Endodermal cell (in vitro differentiated cells): ENCODE results near the gene AGBL1. TPM values are rescaled to one million over a fixed set of nuclear protein-coding genes. Genes with fewer than 3 reads are reported as not detected.

ENCODE experiments used
- DNase-seq: peaks from one replicate; pipeline ENCODE4 v3.0.0-alpha.2; 2017
- H3K27ac ChIP-seq: 2 replicates; pipeline ENCODE4 v1.5.1; 2013; ENCODE audit warnings: mild to moderate bottlenecking, low read depth, low read length, moderate library complexity
- H3K27me3 ChIP-seq: 2 replicates; pipeline ENCODE4 v1.6.1; 2013; ENCODE audit warnings: mild to moderate bottlenecking, low read length, moderate library complexity; ENCODE audit not compliant: insufficient read depth, control insufficient read depth, poor library complexity, severe bottlenecking
- H3K36me3 ChIP-seq: 2 replicates; pipeline ENCODE4 v1.7.0; 2013; ENCODE audit warnings: mild to moderate bottlenecking, low read length, moderate library complexity; ENCODE audit not compliant: control insufficient read depth, insufficient read depth
- H3K4me1 ChIP-seq: one replicate; pipeline ENCODE4 v1.7.0; 2013; ENCODE audit warnings: low read length; ENCODE audit not compliant: control insufficient read depth, insufficient read depth
- H3K4me3 ChIP-seq: 2 replicates; pipeline ENCODE4 v1.5.1; 2013; ENCODE audit warnings: mild to moderate bottlenecking, low read length, moderate library complexity
- H3K9ac ChIP-seq: 2 replicates; pipeline ENCODE4 v1.6.1; 2013; ENCODE audit warnings: mild to moderate bottlenecking, low read length, moderate library complexity; ENCODE audit not compliant: poor library complexity, severe bottlenecking; ENCODE audit errors: extremely low read depth
- H3K9me3 ChIP-seq: 2 replicates; pipeline ENCODE4 v1.6.1; 2013; ENCODE audit warnings: mild to moderate bottlenecking, low read length, moderate library complexity; ENCODE audit not compliant: control insufficient read depth
- H3K27ac Mint-ChIP-seq: 2 replicates; pipeline ENCODE4 v1.8.0; 2020; ENCODE audit warnings: mixed read lengths
- H3K27me3 Mint-ChIP-seq: 2 replicates; pipeline ENCODE4 v1.8.0; 2021; ENCODE audit warnings: mild to moderate bottlenecking, mixed read lengths; ENCODE audit not compliant: insufficient read depth
- H3K36me3 Mint-ChIP-seq: 2 replicates; pipeline ENCODE4 v1.8.0; 2020; ENCODE audit warnings: low read depth, mixed read lengths
- H3K4me1 Mint-ChIP-seq: 2 replicates; pipeline ENCODE4 v1.8.0; 2020; ENCODE audit warnings: mixed read lengths
- H3K4me3 Mint-ChIP-seq: 2 replicates; pipeline ENCODE4 v1.8.0; 2020; ENCODE audit warnings: mild to moderate bottlenecking, moderate library complexity, mixed read lengths
- H3K9me3 Mint-ChIP-seq: 2 replicates; pipeline ENCODE4 v1.8.0; 2020; ENCODE audit warnings: mild to moderate bottlenecking, mixed read lengths
- CTCF ChIP-seq: fragments of 200-600 bp; sonication (generic); conservative IDR thresholded peaks from 2 replicates; pipeline ENCODE4 v1.5.0; 2021; ENCODE audit warnings: antibody characterized with exemption, mild to moderate bottlenecking
- WGBS, 2 experiments: methylation state at CpG; one replicate each; pipeline versions ENCODE4 v1.1.5 to v1.1.7; 2013; ENCODE audit warnings: missing lambda C conversion rate in 2 of 2, mixed read lengths in 1 of 2; ENCODE audit not compliant: insufficient coverage in 1 of 2, insufficient read length in 1 of 2; 5-methylcytosine and 5-hydroxymethylcytosine counted together
- total RNA-seq, 2 donors: library from RNA; stranded (reverse); fragmentation: NEBNext Ultra II Directional in 1 of 2; extraction: Animal tissue kit (Norgen Biotek cat#: 25700) in 1 of 2; gene quantifications; 2 replicates in 1 of 2; 3 replicates in 1 of 2; pipeline ENCODE4 v1.2.1, GENCODE V29; 2021

The AGBL1 gene
- total RNA-seq, 2 donors from 2014 or later: 0.07 to 0.11 TPM

GRCh38 chr15:86125775-86126174 is 46.1 kb downstream of the AGBL1 start:
- Mint-ChIP-seq H3K4me3 (no peak overlapping the region), H3K36me3 (no peaks in the 10 kb centered on the region), H3K27me3 (no peaks in the 10 kb centered on the region), H3K4me1 (no peaks in the 10 kb centered on the region), H3K27ac (no peak overlapping the region), H3K9me3 (no peaks in the 10 kb centered on the region)
- DNase-seq: no peak
- no peaks in the 10 kb centered on the region for H3K9me3 ChIP-seq
- no peaks in the 10 kb centered on the region for H3K36me3 ChIP-seq
- no peak overlapping the region for H3K4me3 ChIP-seq
- peaks cover 1% of the 10 kb centered on the region for H3K27me3 ChIP-seq
- no peaks in the 10 kb centered on the region for H3K4me1 ChIP-seq
- WGBS, 2 experiments: 96 to 100% methylated on average over 3 of the region's 3 CpGs
- no peak for TF ChIP-seq CTCF
- no peak overlapping the region for H3K27ac ChIP-seq
- no peak overlapping the region for H3K9ac ChIP-seq

- Histone ChIP-seq H3K4me1 (no peaks in the 10 kb centered on the region), H3K36me3 (no peaks in the 10 kb centered on the region), H3K27ac (no peak overlapping the region), H3K4me3 (no peak overlapping the region), H3K9me3 (no peaks in the 10 kb centered on the region), H3K27me3 (peaks cover 3% of the 10 kb centered on the region), H3K9ac (no peak overlapping the region)
- no peak overlapping the region for H3K4me3 Mint-ChIP-seq
- H3K9me3 Mint-ChIP-seq: no peaks in the 10 kb centered on the region
- no peak overlapping the region for H3K27ac Mint-ChIP-seq
- no peak for DNase-seq
- H3K36me3 Mint-ChIP-seq: no peaks in the 10 kb centered on the region
- H3K4me1 Mint-ChIP-seq: no peaks in the 10 kb centered on the region
- no peak for TF ChIP-seq CTCF
- no peaks in the 10 kb centered on the region for H3K27me3 Mint-ChIP-seq
- 91 to 100% methylated on average over 2 to 3 of the region's 3 CpGs for WGBS, 2 experiments
These were observed 47.9 kb downstream of the AGBL1 start for GRCh38 chr15:86127547-86127946.

DNA sequence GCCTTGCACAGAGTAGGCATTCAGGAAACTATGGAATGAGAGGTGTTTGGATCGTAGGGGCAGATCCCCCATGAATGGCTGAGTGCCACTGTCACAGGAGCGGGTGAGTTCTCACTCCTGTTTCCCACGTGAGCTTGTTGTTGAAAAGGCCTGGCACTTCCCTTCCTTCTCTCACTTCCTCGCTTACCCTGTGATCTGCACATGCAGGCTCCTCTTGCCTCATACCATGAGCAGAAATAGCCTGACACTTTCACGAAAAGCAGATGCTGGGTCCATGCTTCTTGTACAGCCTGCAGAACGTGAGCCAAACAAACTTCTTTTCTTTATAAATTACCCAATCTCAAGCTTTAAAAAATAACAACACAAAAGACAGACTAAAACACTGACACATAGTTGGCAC is 55.4 kb downstream of the AGBL1 start:
- no peak overlapping the region for H3K27ac Mint-ChIP-seq
- H3K27me3 Mint-ChIP-seq: no peaks in the 10 kb centered on the region
- no peak for TF ChIP-seq CTCF
- Histone ChIP-seq H3K27me3 (peaks cover 3% of the 10 kb centered on the region), H3K36me3 (no peaks in the 10 kb centered on the region), H3K4me1 (no peaks in the 10 kb centered on the region), H3K9ac (no peak overlapping the region), H3K9me3 (no peaks in the 10 kb centered on the region), H3K27ac (no peak overlapping the region), H3K4me3 (no peak overlapping the region)
- no peaks in the 10 kb centered on the region for H3K9me3 Mint-ChIP-seq
- DNase-seq: no peak
- WGBS, 2 experiments: 94 to 100% methylated on average over 3 to 6 of the region's 6 CpGs
- no peak overlapping the region for H3K4me3 Mint-ChIP-seq
- H3K4me1 Mint-ChIP-seq: no peaks in the 10 kb centered on the region
- no peaks in the 10 kb centered on the region for H3K36me3 Mint-ChIP-seq
